ENCODE results near the gene APBA1. TPM values are rescaled to one million over a fixed set of nuclear protein-coding genes. Genes with fewer than 3 reads are reported as not detected.

Gene APBA1
- total and polyA plus RNA-seq, 9 of the 15 experiments (the other 6 are each of a cell fraction or from before 2014, with no cell fraction given) = 0.01 to 0.02 TPM; not detected in 7

GRCh38 chr9:69584759-69585158 lies 87.4 kb downstream of the APBA1 start:
- FAIRE-seq = no peak

More at GRCh38 chr9:69584759-69585158, 87.4 kb downstream of the APBA1 start:
- ATAC-seq = no peak
- no TSS peak for BruUV-seq (replicated peaks)
- no peak overlapping the region for H3K4me2 ChIP-seq (ENCODE audit: insufficient read depth, low read length)
- no peaks in the 10 kb centered on the region for H3K9me1 ChIP-seq (ENCODE audit: control insufficient read depth, insufficient read depth, low read length)
- no peaks in the 10 kb centered on the region for H3K36me3 ChIP-seq (ENCODE audit: control insufficient read depth, insufficient read depth, low read length)
- H3K9me3 ChIP-seq (replicated peaks; ENCODE audit: control insufficient read depth, insufficient read depth, low read depth, low read length) = no peaks in the 10 kb centered on the region
- DNase-seq (ENCODE audit: extremely low read depth in 1 of 4, low spot score in 3 of 4) = no peak
- intact Hi-C loops (cut with micrococcal nuclease) = no loop called here
- H3K27ac ChIP-seq (ENCODE audit: extremely low read depth, low read depth, low read length) = no peak overlapping the region
- no peaks in the 10 kb centered on the region for H3K4me1 ChIP-seq (replicated peaks in 1 of 2; ENCODE audit: control insufficient read depth in 2 of 2, insufficient read depth in 2 of 2, low read length in 2 of 2)
- no peaks in the 10 kb centered on the region for H3K27me3 ChIP-seq (ENCODE audit: control insufficient read depth in 2 of 2, insufficient read depth in 2 of 2, low read length in 2 of 2)
- H3K79me2 ChIP-seq (ENCODE audit: control insufficient read depth, insufficient read depth, low read length) = no peaks in the 10 kb centered on the region
- POLR2A ChIA-PET = no interaction called here
- H3K4me3 ChIP-seq = no peak overlapping the region
- CTCF ChIA-PET (ENCODE audit: low intra/inter-chr PET ratio) = no interaction called here
- in situ Hi-C loops (cut with MboI) = no loop called here
- TF ChIP-seq PHB2 (IDR thresholded peaks at IDR 0.05; ENCODE audit: low read depth) (no peak), MED1 (CRISPR knock-in tag; IDR thresholded peaks at IDR 0.05; ENCODE audit: borderline replicate concordance) (no peak), CTBP1 (IDR thresholded peaks at IDR 0.05; ENCODE audit: borderline replicate concordance) (no peak), GATAD2A (IDR thresholded peaks at IDR 0.05) (no peak), BRF2 (IDR thresholded peaks at IDR 0.05; ENCODE audit: borderline replicate concordance, insufficient read depth, insufficient read length) (no peak), E2F3 (CRISPR knock-in tag; IDR thresholded peaks at IDR 0.05) (no peak), ZBED1 (IDR thresholded peaks at IDR 0.05) (no peak), TEAD1 (CRISPR knock-in tag; IDR thresholded peaks at IDR 0.05) (no peak), BRD9 (IDR thresholded peaks at IDR 0.05; ENCODE audit: low read depth, partially characterized antibody) (no peak), FOXK1 (CRISPR knock-in tag; IDR thresholded peaks at IDR 0.05; ENCODE audit: borderline replicate concordance) (no peak), ZBTB1 (CRISPR knock-in tag; IDR thresholded peaks at IDR 0.05; ENCODE audit: borderline replicate concordance, low read depth) (no peak)
- no peak overlapping the region for H3K9ac ChIP-seq (ENCODE audit: insufficient read depth in 1 of 2, low read depth in 2 of 2, low read length in 2 of 2)
- H4K20me1 ChIP-seq (replicated peaks; ENCODE audit: control insufficient read depth, insufficient read depth, low read length) = no peaks in the 10 kb centered on the region
- no peak overlapping the region for H2AFZ ChIP-seq (ENCODE audit: low read depth, low read length)
